Activated CD4-positive, alpha-beta T cell treated with anti-CD3 and anti-CD28 coated beads, Interleukin-2, amount 10 ng/mL, durations not matched to agents 24 days and 14 days (primary cell): ENCODE data around the gene FAM83E. TPM values are rescaled to one million over a fixed set of nuclear protein-coding genes. Genes with fewer than 3 reads are reported as not detected.

Source experiments
- DNase-seq: peaks from one replicate; pipeline ENCODE4 v3.0.0; 2022
- H3K27ac Mint-ChIP-seq: one replicate; pipeline ENCODE4 v1.8.0; 2022; ENCODE audit warnings: mild to moderate bottlenecking, mixed read lengths
- H3K27me3 Mint-ChIP-seq: one replicate; pipeline ENCODE4 v1.8.0; 2022; ENCODE audit warnings: mixed read lengths
- H3K36me3 Mint-ChIP-seq: one replicate; pipeline ENCODE4 v1.8.0; 2022; ENCODE audit warnings: low read depth, mild to moderate bottlenecking, mixed read lengths
- H3K4me1 Mint-ChIP-seq: one replicate; pipeline ENCODE4 v1.8.0; 2021; ENCODE audit warnings: mixed read lengths
- H3K4me3 Mint-ChIP-seq: one replicate; pipeline ENCODE4 v1.8.0; 2022; ENCODE audit warnings: mild to moderate bottlenecking, moderate library complexity, mixed read lengths
- H3K9me3 Mint-ChIP-seq: one replicate; pipeline ENCODE4 v1.8.0; 2021; ENCODE audit warnings: mixed read lengths
- intact Hi-C: fragments of 100-400 bp; cut with micrococcal nuclease; formaldehyde crosslinking; loops from one replicate; pipeline ENCODE4 v1.15.1; 2023
- total RNA-seq: library from RNA; stranded (reverse); gene quantifications from 2 replicates; pipeline ENCODE4 v1.2.3, GENCODE V29; 2022

The FAM83E gene
- total RNA-seq, 1 donor from 2014 or later = 5.1 TPM

GRCh38 chr19:48618278-48618915, 3.5 kb upstream of the FAM83E start:
- peaks cover 68% of the 10 kb centered on the region for H3K36me3 Mint-ChIP-seq

GRCh38 chr19:48617146-48617937, 2.5 kb upstream of the FAM83E start:
- Mint-ChIP-seq H3K36me3 (peaks cover 63% of the 10 kb centered on the region), H3K27ac (peak overlapping the region; percentile 98), H3K4me3 (peak overlapping the region; percentile 91), H3K27me3 (no peaks in the 10 kb centered on the region), H3K4me1 (peaks cover 28% of the 10 kb centered on the region), H3K9me3 (no peaks in the 10 kb centered on the region)
- intact Hi-C loops = no loop called here
- DNase-seq = no peak

More at GRCh38 chr19:48618278-48618915, 3.5 kb upstream of the FAM83E start:
- Mint-ChIP-seq H3K9me3 (no peaks in the 10 kb centered on the region), H3K27me3 (no peaks in the 10 kb centered on the region), H3K27ac (peak overlapping the region; percentile 98), H3K4me3 (peak overlapping the region; percentile 91), H3K4me1 (peaks cover 31% of the 10 kb centered on the region)
- DNase-seq = peak; percentile 64
- intact Hi-C loops = no loop called here

DNA sequence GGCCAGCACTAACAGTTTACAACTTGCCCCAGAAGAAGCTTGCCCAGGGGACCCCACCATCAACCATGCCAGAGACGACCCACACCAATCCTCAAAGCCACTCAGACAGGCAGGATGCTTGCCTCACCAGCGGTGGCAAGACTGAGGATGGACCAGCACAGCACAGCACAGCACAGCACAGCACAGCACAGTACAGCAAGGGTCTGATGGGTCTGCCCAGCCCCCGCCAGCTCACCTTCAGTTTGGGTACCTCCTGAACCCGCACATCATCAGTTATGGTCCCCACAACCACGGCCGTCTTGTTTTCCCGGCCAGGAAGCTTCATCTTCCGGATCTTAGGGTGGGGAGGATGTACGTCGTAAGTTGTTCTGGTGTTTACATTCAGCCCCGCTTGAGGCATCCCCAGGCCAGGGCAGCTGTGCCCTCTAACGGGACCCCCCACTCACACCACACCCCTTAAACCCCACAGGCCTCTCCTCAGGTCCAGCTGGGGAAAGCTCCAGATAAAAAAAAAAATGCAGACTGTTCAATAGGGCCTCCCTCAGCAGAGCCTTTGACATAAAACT, 1.7 kb upstream of the FAM83E start:
- no peaks in the 10 kb centered on the region for H3K27me3 Mint-ChIP-seq
- H3K4me3 Mint-ChIP-seq = peak overlapping the region; percentile 91
- intact Hi-C loops = no loop called here
- H3K4me1 Mint-ChIP-seq = peaks cover 24% of the 10 kb centered on the region
- H3K9me3 Mint-ChIP-seq = no peaks in the 10 kb centered on the region
- H3K27ac Mint-ChIP-seq = peak overlapping the region; percentile 98
- peaks cover 61% of the 10 kb centered on the region for H3K36me3 Mint-ChIP-seq
- DNase-seq = no peak

DNA sequence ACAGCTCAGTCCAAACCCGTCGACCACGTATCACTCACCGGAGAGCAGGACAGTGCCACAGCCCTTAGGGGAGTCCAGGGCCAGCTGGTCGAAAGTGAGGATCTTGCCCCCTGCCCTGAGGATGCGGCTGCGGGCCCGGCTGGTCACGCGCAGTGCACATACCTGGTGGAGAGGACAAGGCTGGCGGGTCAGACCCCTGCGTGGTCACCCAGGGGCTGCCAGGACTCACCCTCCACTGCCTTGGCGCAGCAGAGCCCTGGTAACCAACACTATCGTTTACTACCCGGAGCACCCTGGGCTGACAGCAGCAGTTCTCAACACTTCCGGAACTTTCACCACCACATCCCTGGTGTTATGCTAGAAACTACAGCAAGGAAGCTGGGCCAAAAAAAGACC, 1.2 kb upstream of the FAM83E start:
- H3K27ac Mint-ChIP-seq = peak overlapping the region; percentile 98
- no peaks in the 10 kb centered on the region for H3K9me3 Mint-ChIP-seq
- H3K36me3 Mint-ChIP-seq = peaks cover 58% of the 10 kb centered on the region
- peaks cover 21% of the 10 kb centered on the region for H3K4me1 Mint-ChIP-seq
- peak overlapping the region; percentile 91 for H3K4me3 Mint-ChIP-seq
- DNase-seq = no peak
- no peaks in the 10 kb centered on the region for H3K27me3 Mint-ChIP-seq
- intact Hi-C loops = no loop called here

GRCh38 chr19:48615231-48616040, 560 bp upstream of the FAM83E start:
- H3K9me3 Mint-ChIP-seq = no peaks in the 10 kb centered on the region
- H3K36me3 Mint-ChIP-seq = peaks cover 58% of the 10 kb centered on the region
- no peak overlapping the region for H3K27ac Mint-ChIP-seq
- intact Hi-C loops = no loop called here
- peaks cover 21% of the 10 kb centered on the region for H3K4me1 Mint-ChIP-seq
- no peak for DNase-seq
- H3K27me3 Mint-ChIP-seq = no peaks in the 10 kb centered on the region
- H3K4me3 Mint-ChIP-seq = peak overlapping the region; percentile 30

- Mint-ChIP-seq H3K27me3 (no peaks in the 10 kb centered on the region), H3K4me1 (peaks cover 13% of the 10 kb centered on the region), H3K36me3 (peaks cover 50% of the 10 kb centered on the region), H3K27ac (peak overlapping the region; percentile 34), H3K9me3 (no peaks in the 10 kb centered on the region), H3K4me3 (no peak overlapping the region)
- no peak for DNase-seq
- intact Hi-C loops = no loop called here
Observed at GRCh38 chr19:48613852-48614435, 932 bp downstream of the FAM83E start.

- DNase-seq = no peak
- Mint-ChIP-seq H3K27me3 (no peaks in the 10 kb centered on the region), H3K9me3 (no peaks in the 10 kb centered on the region), H3K4me3 (no peak overlapping the region), H3K4me1 (peaks cover 15% of the 10 kb centered on the region), H3K27ac (peak overlapping the region; percentile 34), H3K36me3 (peaks cover 43% of the 10 kb centered on the region)
- intact Hi-C loops = no loop called here
Observed at GRCh38 chr19:48613024-48613851, 1.6 kb downstream of the FAM83E start.

DNA sequence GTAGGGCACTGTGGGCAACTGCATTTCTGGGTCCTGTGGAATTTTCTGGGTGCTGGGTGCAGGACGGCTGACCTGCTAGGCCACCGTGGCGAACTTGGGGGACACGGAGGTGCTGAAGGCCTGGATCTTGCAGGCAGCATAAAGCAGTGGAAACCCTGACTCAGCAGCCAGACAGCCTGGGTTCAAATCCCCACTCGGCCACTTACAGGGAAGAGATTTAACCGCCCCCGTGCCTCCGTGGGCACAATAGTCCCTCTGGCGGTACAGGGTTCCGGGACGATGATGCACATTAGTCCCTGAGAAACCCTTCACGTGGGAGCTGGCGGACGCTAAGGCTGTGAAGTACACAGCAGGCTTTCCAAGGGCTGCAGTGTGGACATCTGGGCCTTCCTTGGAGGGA, 3.0 kb downstream of the FAM83E start:
- H3K4me3 Mint-ChIP-seq = no peak overlapping the region
- H3K4me1 Mint-ChIP-seq = peaks cover 11% of the 10 kb centered on the region
- no peaks in the 10 kb centered on the region for H3K9me3 Mint-ChIP-seq
- H3K27me3 Mint-ChIP-seq = no peaks in the 10 kb centered on the region
- H3K27ac Mint-ChIP-seq = no peak overlapping the region
- intact Hi-C loops = no loop called here
- DNase-seq = no peak
- peaks cover 29% of the 10 kb centered on the region for H3K36me3 Mint-ChIP-seq

DNA sequence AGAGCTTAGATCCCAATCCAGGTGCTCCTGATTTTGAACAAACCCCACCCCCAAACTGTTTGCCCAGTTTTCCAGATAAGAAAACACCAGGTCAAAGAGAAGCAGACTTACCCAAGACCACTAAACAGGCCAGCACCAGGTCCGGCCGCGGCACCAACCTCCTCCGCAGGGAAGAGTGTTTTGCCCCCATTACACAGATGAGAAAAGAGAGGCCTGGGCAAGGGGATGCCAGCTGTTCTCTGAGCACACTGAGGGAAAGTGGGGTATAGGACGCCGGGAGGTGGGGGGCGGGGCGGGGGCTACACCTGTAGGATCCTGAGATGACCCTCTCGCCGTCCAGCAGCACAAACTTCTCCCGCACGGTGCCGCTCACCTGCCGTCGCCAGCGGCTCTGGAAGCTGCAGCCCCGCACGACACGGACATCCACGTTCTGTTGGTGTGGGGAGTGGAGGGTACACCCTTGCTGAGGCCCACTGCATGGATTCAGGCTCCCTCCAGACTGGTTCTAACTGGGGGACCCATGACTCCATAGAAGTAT, 5.2 kb downstream of the FAM83E start:
- H3K36me3 Mint-ChIP-seq = peaks cover 11% of the 10 kb centered on the region
- no peaks in the 10 kb centered on the region for H3K27me3 Mint-ChIP-seq
- no peaks in the 10 kb centered on the region for H3K9me3 Mint-ChIP-seq
- H3K4me1 Mint-ChIP-seq = peaks cover 4% of the 10 kb centered on the region
- intact Hi-C loops = no loop called here
- H3K4me3 Mint-ChIP-seq = no peak overlapping the region
- H3K27ac Mint-ChIP-seq = no peak overlapping the region
- no peak for DNase-seq

GRCh38 chr19:48608798-48609263, 6.0 kb downstream of the FAM83E start:
- H3K36me3 Mint-ChIP-seq = peaks cover 5% of the 10 kb centered on the region
- no peaks in the 10 kb centered on the region for H3K9me3 Mint-ChIP-seq
- H3K27ac Mint-ChIP-seq = peak overlapping the region; percentile 43
- peak; percentile 85 for DNase-seq
- H3K4me3 Mint-ChIP-seq = no peak overlapping the region
- peaks cover 4% of the 10 kb centered on the region for H3K4me1 Mint-ChIP-seq
- intact Hi-C loops = no loop called here
- H3K27me3 Mint-ChIP-seq = no peaks in the 10 kb centered on the region

DNA sequence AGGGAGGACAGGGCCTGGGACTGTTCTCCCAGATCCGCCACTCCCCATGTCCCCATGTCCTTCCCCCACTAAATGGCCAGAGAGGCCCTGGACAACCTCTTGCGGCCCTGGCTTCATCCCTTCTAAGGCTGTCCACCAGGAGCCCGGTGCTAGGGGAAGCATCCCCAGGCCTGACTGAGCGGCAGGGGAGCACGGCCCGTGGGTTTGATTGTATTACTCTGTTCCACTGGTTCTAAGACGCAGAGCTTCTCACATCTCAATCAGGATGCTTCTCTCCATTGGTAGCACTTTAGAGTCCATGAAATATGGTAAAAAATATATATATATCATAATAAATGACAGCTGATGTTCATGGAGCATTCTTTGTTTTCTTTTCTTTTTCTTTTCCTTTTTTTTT, 7.5 kb downstream of the FAM83E start:
- no peak for DNase-seq
- no peaks in the 10 kb centered on the region for H3K9me3 Mint-ChIP-seq
- no peak overlapping the region for H3K27ac Mint-ChIP-seq
- H3K36me3 Mint-ChIP-seq = peaks cover 2% of the 10 kb centered on the region
- intact Hi-C loops = no loop called here
- H3K4me3 Mint-ChIP-seq = no peak overlapping the region
- no peaks in the 10 kb centered on the region for H3K27me3 Mint-ChIP-seq
- H3K4me1 Mint-ChIP-seq = peaks cover 4% of the 10 kb centered on the region

DNA sequence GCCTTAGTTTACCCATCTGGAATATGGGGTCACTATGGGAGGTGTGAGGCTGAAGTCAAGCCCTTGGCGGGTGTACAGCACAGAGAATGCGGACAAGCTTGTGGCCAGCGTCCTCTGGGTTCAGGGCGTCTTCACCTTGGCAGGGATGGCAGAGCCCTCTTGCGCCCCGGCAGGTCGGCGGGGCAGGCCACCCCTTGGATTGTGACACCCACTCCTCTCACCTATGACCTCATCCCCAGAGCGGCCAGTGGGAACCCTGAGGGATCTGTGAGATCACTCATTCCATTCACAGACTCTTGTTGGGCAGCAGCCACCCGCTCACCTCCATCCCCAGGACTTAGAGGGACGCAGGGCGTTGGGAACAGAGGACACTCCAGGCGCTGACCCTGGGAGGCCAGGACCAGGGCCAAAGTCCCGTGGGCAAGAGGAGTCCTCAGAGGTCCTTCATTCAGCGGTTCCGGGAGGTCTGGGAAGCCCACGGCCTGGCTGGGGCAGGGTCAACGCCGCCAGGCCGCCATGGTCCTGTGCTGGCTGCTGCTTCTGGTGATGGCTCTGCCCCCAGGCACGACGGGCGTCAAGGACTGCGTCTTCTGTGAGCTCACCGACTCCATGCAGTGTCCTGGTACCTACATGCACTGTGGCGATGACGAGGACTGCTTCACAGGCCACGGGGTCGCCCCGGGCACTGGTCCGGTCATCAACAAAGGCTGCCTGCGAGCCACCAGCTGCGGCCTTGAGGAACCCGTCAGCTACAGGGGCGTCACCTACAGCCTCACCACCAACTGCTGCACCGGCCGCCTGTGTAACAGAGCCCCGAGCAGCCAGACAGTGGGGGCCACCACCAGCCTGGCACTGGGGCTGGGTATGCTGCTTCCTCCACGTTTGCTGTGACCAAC, 8.2 kb downstream of the FAM83E start, which contains the start of gene SPACA4:
Gene SPACA4, plus strand, starts transcription at position 280 of the 896 bp plus-strand sequence. Its CDS starts 237 bp downstream, at position 517.
- H3K9me3 Mint-ChIP-seq = no peaks in the 10 kb centered on the region
- intact Hi-C loops = no loop called here
- H3K4me1 Mint-ChIP-seq = peaks cover 6% of the 10 kb centered on the region
- H3K36me3 Mint-ChIP-seq = peaks cover 2% of the 10 kb centered on the region
- H3K27ac Mint-ChIP-seq = no peak within 1 kb of the TSS
- no peaks in the 10 kb centered on the region for H3K27me3 Mint-ChIP-seq
- no peak for DNase-seq
- H3K4me3 Mint-ChIP-seq = no peak within 1 kb of the TSS
